Stimulated activated naive CD8-positive, alpha-beta T cell treated with anti-CD3 and anti-CD28 coated beads, Interleukin-15, amount 100 ng/mL, for 72 hours (primary cell): ENCODE data around the gene LIX1L.

Source experiments
- ATAC-seq: fragments of 150-1000 bp; cut with Tn5 transposase; 2 replicates; pipeline ENCODE4 v1.10.0; 2021; ENCODE audit warnings: mild to moderate bottlenecking, moderate library complexity
- DNase-seq, 2 donors: peaks; one replicate each; pipeline ENCODE4 v3.0.0; 2021 to 2022
- H3K27ac Mint-ChIP-seq, 2 donors: one replicate each; pipeline ENCODE4 v1.8.0; 2022; ENCODE audit warnings: mild to moderate bottlenecking in 2 of 2, mixed read lengths in 2 of 2, moderate library complexity in 2 of 2
- H3K27me3 Mint-ChIP-seq: one replicate; pipeline ENCODE4 v1.8.0; 2022; ENCODE audit warnings: mixed read lengths
- H3K4me1 Mint-ChIP-seq: one replicate; pipeline ENCODE4 v1.8.0; 2022; ENCODE audit warnings: mild to moderate bottlenecking, mixed read lengths
- H3K4me3 Mint-ChIP-seq, 2 donors: one replicate each; pipeline ENCODE4 v1.8.0; 2022; ENCODE audit warnings: mild to moderate bottlenecking in 2 of 2, mixed read lengths in 2 of 2, moderate library complexity in 1 of 2
- H3K9me3 Mint-ChIP-seq, 2 donors: one replicate each; pipeline ENCODE4 v1.8.0; 2022; ENCODE audit warnings: mixed read lengths in 2 of 2

LIX1L gene

GRCh38 chr1:145885738-145886287 lies 72.0 kb downstream of the LIX1L start, which contains the start of gene ANKRD35:
Gene ANKRD35, minus strand, starts transcription at chr1:145885866. Its CDS starts 108 bp downstream, at chr1:145885758.
- peak within 1 kb of the TSS; percentile 79 to 86 for H3K4me3 Mint-ChIP-seq
- no peaks in the 10 kb centered on the region for H3K9me3 Mint-ChIP-seq
- peak within 1 kb of the TSS in 1 of 2 donors; percentile 10 for H3K27ac Mint-ChIP-seq
- H3K27me3 Mint-ChIP-seq: peaks cover 39% of the 10 kb centered on the region
- H3K4me1 Mint-ChIP-seq: peaks cover 20% of the 10 kb centered on the region
- DNase-seq (peak; percentile 85 to 86), ATAC-seq (peak; percentile 100)

DNA sequence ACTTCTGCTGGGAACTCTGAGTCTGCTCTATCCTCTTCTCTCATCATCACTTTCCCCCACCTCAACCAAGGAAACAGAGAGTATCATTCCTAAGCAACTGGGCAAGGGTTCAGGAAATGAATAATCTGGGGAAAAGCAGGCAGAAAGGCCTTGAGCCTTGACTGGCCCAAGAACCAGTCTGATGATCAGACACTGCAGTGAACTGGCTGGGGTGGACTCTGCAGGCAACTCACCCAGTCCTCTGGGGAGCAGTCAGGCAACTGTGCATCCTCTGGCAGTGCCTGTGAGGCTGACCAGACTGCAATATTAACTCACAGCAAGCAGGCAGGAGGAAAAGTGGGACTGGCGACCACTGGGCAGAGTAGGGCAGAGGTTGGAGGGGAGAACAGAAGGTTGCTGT lies 73.1 kb downstream of the LIX1L start:
- DNase-seq: no peak
- Mint-ChIP-seq H3K4me3 (peak overlapping the region; percentile 79 to 86), H3K4me1 (peaks cover 20% of the 10 kb centered on the region), H3K27me3 (peaks cover 39% of the 10 kb centered on the region), H3K9me3 (no peaks in the 10 kb centered on the region), H3K27ac (no peak overlapping the region)
- ATAC-seq: no peak
